Fibroblast of lung (primary cell): ENCODE data around the gene STPG2.

Experiments used
- EZH2 ChIP-seq: IDR thresholded peaks from 2 replicates; pipeline ENCODE4 v1.5.1; 2012; ENCODE audit warnings: low read length, control low read depth, mild to moderate bottlenecking; ENCODE audit errors: missing control alignments
- TF ChIP-seq, protein P1 (sequence below), 2 donors: IDR thresholded peaks in 1 of 2; conservative IDR thresholded peaks in 1 of 2; 1 replicate in 1 of 2; 2 replicates in 1 of 2; pipeline ENCODE4 v1.5.1; 2011 to 2012; ENCODE audit warnings: low read length in 2 of 2, control low read depth in 1 of 2, inconsistent platforms in 1 of 2, low read depth in 1 of 2, mild to moderate bottlenecking in 1 of 2

DNA sequence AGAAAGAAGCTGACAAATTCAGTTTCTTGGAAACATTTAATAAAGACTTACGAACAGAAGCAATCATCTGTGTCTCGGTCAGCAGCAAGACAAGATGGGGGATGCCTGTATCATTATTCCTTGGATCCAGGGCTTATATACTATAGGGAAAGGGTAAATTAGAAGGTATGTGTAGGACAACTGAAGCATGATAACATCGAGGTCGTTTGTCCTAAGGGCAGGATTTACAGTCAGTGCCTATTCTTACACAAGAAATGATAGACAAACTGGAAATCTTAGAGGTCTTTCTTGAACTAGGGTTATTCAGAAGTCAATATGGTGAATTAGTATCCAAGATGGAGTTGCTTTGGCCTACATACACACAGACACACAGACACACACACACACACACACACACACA is 553.0 kb downstream of the STPG2 start:
- TF ChIP-seq, protein P1, sequence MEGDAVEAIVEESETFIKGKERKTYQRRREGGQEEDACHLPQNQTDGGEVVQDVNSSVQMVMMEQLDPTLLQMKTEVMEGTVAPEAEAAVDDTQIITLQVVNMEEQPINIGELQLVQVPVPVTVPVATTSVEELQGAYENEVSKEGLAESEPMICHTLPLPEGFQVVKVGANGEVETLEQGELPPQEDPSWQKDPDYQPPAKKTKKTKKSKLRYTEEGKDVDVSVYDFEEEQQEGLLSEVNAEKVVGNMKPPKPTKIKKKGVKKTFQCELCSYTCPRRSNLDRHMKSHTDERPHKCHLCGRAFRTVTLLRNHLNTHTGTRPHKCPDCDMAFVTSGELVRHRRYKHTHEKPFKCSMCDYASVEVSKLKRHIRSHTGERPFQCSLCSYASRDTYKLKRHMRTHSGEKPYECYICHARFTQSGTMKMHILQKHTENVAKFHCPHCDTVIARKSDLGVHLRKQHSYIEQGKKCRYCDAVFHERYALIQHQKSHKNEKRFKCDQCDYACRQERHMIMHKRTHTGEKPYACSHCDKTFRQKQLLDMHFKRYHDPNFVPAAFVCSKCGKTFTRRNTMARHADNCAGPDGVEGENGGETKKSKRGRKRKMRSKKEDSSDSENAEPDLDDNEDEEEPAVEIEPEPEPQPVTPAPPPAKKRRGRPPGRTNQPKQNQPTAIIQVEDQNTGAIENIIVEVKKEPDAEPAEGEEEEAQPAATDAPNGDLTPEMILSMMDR (conservative IDR thresholded peaks at IDR 0.05 in 1 of 2, IDR thresholded peaks at IDR 0.05 in 1 of 2; ENCODE audit: low read depth in 1 of 2, low read length in 2 of 2) = no peak
- no peak for TF ChIP-seq EZH2
